ENCODE results near the gene PTPRF. TPM values are rescaled to one million over a fixed set of nuclear protein-coding genes. Genes with fewer than 3 reads are reported as not detected.

Gene PTPRF
- total RNA-seq, 1 experiment from 2014 or later: 110 TPM

GRCh38 chr1:43618521-43619313 is 88.0 kb downstream of the PTPRF start:
- Histone ChIP-seq H3K36me3 (ENCODE audit: insufficient read depth, low read length, poor library complexity, severe bottlenecking) (peaks cover 34% of the 10 kb centered on the region), H3K4me1 (ENCODE audit: insufficient read depth, low read length, poor library complexity, severe bottlenecking) (no peaks in the 10 kb centered on the region), H3K27me3 (replicated peaks; ENCODE audit: insufficient read depth, low read depth, low read length, poor library complexity) (no peaks in the 10 kb centered on the region), H3K9me3 (ENCODE audit: low read depth, low read length, poor library complexity, severe bottlenecking) (no peaks in the 10 kb centered on the region), H3K27ac (ENCODE audit: low read depth, low read length, poor library complexity, severe bottlenecking) (no peak overlapping the region), H3K4me3 (ENCODE audit: low read depth, low read length, poor library complexity, severe bottlenecking) (no peak overlapping the region)
- no peak for DNase-seq (ENCODE audit: low spot score)
- no TSS peak for BruUV-seq (replicated peaks)
- no peak for TF ChIP-seq EZH2 (IDR thresholded peaks at IDR 0.05; ENCODE audit: borderline replicate concordance, low read depth, low read length, poor library complexity, severe bottlenecking)
- no peak for TF ChIP-seq CTCF (conservative IDR thresholded peaks at IDR 0.05; ENCODE audit: low read depth, low read length)
- ChIA-PET POLR2A (ENCODE audit: low non-redundant PET) (no interaction called here), CTCF (no interaction called here)
- intact Hi-C loops (cut with micrococcal nuclease; ENCODE audit: unreplicated experiment): no loop called here

- no peak overlapping the region for H3K27ac ChIP-seq (ENCODE audit: low read depth, low read length, poor library complexity, severe bottlenecking)
- H3K4me1 ChIP-seq (ENCODE audit: insufficient read depth, low read length, poor library complexity, severe bottlenecking): no peaks in the 10 kb centered on the region
- TF ChIP-seq EZH2 (IDR thresholded peaks at IDR 0.05; ENCODE audit: borderline replicate concordance, low read depth, low read length, poor library complexity, severe bottlenecking) (no peak), CTCF (conservative IDR thresholded peaks at IDR 0.05; ENCODE audit: low read depth, low read length) (no peak)
- no peaks in the 10 kb centered on the region for H3K9me3 ChIP-seq (ENCODE audit: low read depth, low read length, poor library complexity, severe bottlenecking)
- intact Hi-C loops (cut with micrococcal nuclease; ENCODE audit: unreplicated experiment): no loop called here
- peaks cover 27% of the 10 kb centered on the region for H3K36me3 ChIP-seq (ENCODE audit: insufficient read depth, low read length, poor library complexity, severe bottlenecking)
- no peak overlapping the region for H3K4me3 ChIP-seq (ENCODE audit: low read depth, low read length, poor library complexity, severe bottlenecking)
- no peak for DNase-seq (ENCODE audit: low spot score)
- POLR2A ChIA-PET (ENCODE audit: low non-redundant PET): no interaction called here
- no TSS peak for BruUV-seq (replicated peaks)
- H3K27me3 ChIP-seq (replicated peaks; ENCODE audit: insufficient read depth, low read depth, low read length, poor library complexity): no peaks in the 10 kb centered on the region
- CTCF ChIA-PET: no interaction called here
Measured at GRCh38 chr1:43619314-43619790, 88.7 kb downstream of the PTPRF start.

- DNase-seq (ENCODE audit: low spot score): no peak
- H3K9me3 ChIP-seq (ENCODE audit: low read depth, low read length, poor library complexity, severe bottlenecking): no peaks in the 10 kb centered on the region
- ChIA-PET POLR2A (ENCODE audit: low non-redundant PET) (no interaction called here), CTCF (no interaction called here)
- no peak overlapping the region for H3K27ac ChIP-seq (ENCODE audit: low read depth, low read length, poor library complexity, severe bottlenecking)
- no peaks in the 10 kb centered on the region for H3K27me3 ChIP-seq (replicated peaks; ENCODE audit: insufficient read depth, low read depth, low read length, poor library complexity)
- no TSS peak for BruUV-seq (replicated peaks)
- no peaks in the 10 kb centered on the region for H3K4me1 ChIP-seq (ENCODE audit: insufficient read depth, low read length, poor library complexity, severe bottlenecking)
- intact Hi-C loops (cut with micrococcal nuclease; ENCODE audit: unreplicated experiment): no loop called here
- H3K4me3 ChIP-seq (ENCODE audit: low read depth, low read length, poor library complexity, severe bottlenecking): no peak overlapping the region
- no peak for TF ChIP-seq CTCF (conservative IDR thresholded peaks at IDR 0.05; ENCODE audit: low read depth, low read length)
- TF ChIP-seq EZH2 (IDR thresholded peaks at IDR 0.05; ENCODE audit: borderline replicate concordance, low read depth, low read length, poor library complexity, severe bottlenecking): no peak
- peaks cover 26% of the 10 kb centered on the region for H3K36me3 ChIP-seq (ENCODE audit: insufficient read depth, low read length, poor library complexity, severe bottlenecking)
Measured at GRCh38 chr1:43619996-43620920, 89.6 kb downstream of the PTPRF start.
